H9 (cell line): ENCODE measurements around the gene ERCC4. TPM values are rescaled to one million over a fixed set of nuclear protein-coding genes. Genes with fewer than 3 reads are reported as not detected.

Source experiments
- DNase-seq: peaks from one replicate; pipeline ENCODE4 v3.0.0-alpha.2; 2017
- H2AFZ ChIP-seq: one replicate; pipeline ENCODE4 v1.6.1; 2013; ENCODE audit warnings: mild to moderate bottlenecking, low read length, control low read depth, moderate library complexity
- H2AK5ac ChIP-seq: 2 replicates; pipeline ENCODE4 v1.6.1; 2013; ENCODE audit warnings: low read length, control low read depth, mixed read lengths; ENCODE audit not compliant: insufficient read length
- H2BK120ac ChIP-seq: one replicate; pipeline ENCODE4 v1.6.1; 2013; ENCODE audit warnings: low read depth, mild to moderate bottlenecking, low read length, control low read depth, inconsistent platforms; ENCODE audit not compliant: poor library complexity, severe bottlenecking
- H2BK12ac ChIP-seq: 2 replicates; pipeline ENCODE4 v1.6.1; 2013; ENCODE audit warnings: low read length, control low read depth, mixed read lengths, low read depth; ENCODE audit not compliant: insufficient read length
- H2BK15ac ChIP-seq: 2 replicates; pipeline ENCODE4 v1.6.1; 2013; ENCODE audit warnings: low read depth, low read length, control low read depth
- H2BK20ac ChIP-seq: one replicate; pipeline ENCODE4 v1.6.1; 2013; ENCODE audit warnings: low read depth, mild to moderate bottlenecking, low read length, control low read depth, inconsistent platforms; ENCODE audit not compliant: poor library complexity, severe bottlenecking
- H2BK5ac ChIP-seq: 2 replicates; pipeline ENCODE4 v1.6.1; 2013; ENCODE audit warnings: low read length, control low read depth, mixed read lengths; ENCODE audit not compliant: insufficient read length
- H3K14ac ChIP-seq: 2 replicates; pipeline ENCODE4 v1.6.1; 2013; ENCODE audit warnings: low read length, control low read depth; ENCODE audit not compliant: insufficient read depth
- H3K18ac ChIP-seq: 2 replicates; pipeline ENCODE4 v1.6.1; 2013; ENCODE audit warnings: low read depth, mild to moderate bottlenecking, mixed read lengths, low read length, control low read depth; ENCODE audit not compliant: insufficient read length
- H3K23ac ChIP-seq: 2 replicates; pipeline ENCODE4 v1.6.1; 2013; ENCODE audit warnings: low read length, control low read depth, mixed read lengths, low read depth; ENCODE audit not compliant: insufficient read length
- H3K23me2 ChIP-seq: 2 replicates; pipeline ENCODE4 v1.6.1; 2013; ENCODE audit warnings: low read depth, mild to moderate bottlenecking, mixed read lengths, low read length, control low read depth; ENCODE audit not compliant: insufficient read length, poor library complexity, severe bottlenecking
- H3K27ac ChIP-seq: 2 replicates; pipeline ENCODE4 v1.5.1; 2013; ENCODE audit warnings: low read length, control low read depth, mixed read lengths, low read depth; ENCODE audit not compliant: insufficient read length
- H3K27me3 ChIP-seq: 2 replicates; pipeline ENCODE4 v1.6.1; 2013; ENCODE audit warnings: low read length, control low read depth, inconsistent platforms; ENCODE audit not compliant: insufficient read depth
- H3K4ac ChIP-seq: 2 replicates; pipeline ENCODE4 v1.6.1; 2013; ENCODE audit warnings: low read depth, mild to moderate bottlenecking, control low read depth, inconsistent platforms, low read length, moderate library complexity
- H3K4me1 ChIP-seq: 2 replicates; pipeline ENCODE4 v1.6.1; 2013; ENCODE audit warnings: low read length, control low read depth, inconsistent platforms; ENCODE audit not compliant: insufficient read depth
- H3K4me2 ChIP-seq: 2 replicates; pipeline ENCODE4 v1.6.1; 2013; ENCODE audit warnings: low read length, control low read depth, mixed read lengths; ENCODE audit not compliant: insufficient read length, insufficient read depth
- H3K56ac ChIP-seq: 2 replicates; pipeline ENCODE4 v1.6.1; 2013; ENCODE audit warnings: low read depth, mild to moderate bottlenecking, mixed read lengths, low read length, control low read depth; ENCODE audit not compliant: insufficient read length
- H3K79me1 ChIP-seq: 2 replicates; pipeline ENCODE4 v1.6.1; 2013; ENCODE audit warnings: low read depth, mild to moderate bottlenecking, moderate library complexity, low read length, control low read depth, inconsistent platforms; ENCODE audit not compliant: insufficient read depth, poor library complexity, severe bottlenecking
- H3K79me2 ChIP-seq: 2 replicates; pipeline ENCODE4 v1.6.1; 2013; ENCODE audit warnings: low read length, control low read depth, inconsistent platforms; ENCODE audit not compliant: insufficient read depth
- H3K9ac ChIP-seq: 2 replicates; pipeline ENCODE4 v1.6.1; 2013; ENCODE audit warnings: low read length, control low read depth, mixed read lengths; ENCODE audit not compliant: insufficient read length; ENCODE audit errors: extremely low read depth
- H3K9me3 ChIP-seq: one replicate; pipeline ENCODE4 v1.6.1; 2013; ENCODE audit warnings: low read depth, low read length, inconsistent platforms; ENCODE audit not compliant: control insufficient read depth
- H3T11ph ChIP-seq: one replicate; pipeline ENCODE4 v1.6.1; 2013; ENCODE audit warnings: mild to moderate bottlenecking, low read length, control low read depth, inconsistent platforms
- H4K20me1 ChIP-seq: one replicate; pipeline ENCODE4 v1.6.1; 2013; ENCODE audit not compliant: control insufficient read depth, insufficient read length, insufficient read depth
- H4K5ac ChIP-seq: 2 replicates; pipeline ENCODE4 v1.6.1; 2013; ENCODE audit warnings: low read depth, mild to moderate bottlenecking, mixed read lengths, low read length, control low read depth; ENCODE audit not compliant: insufficient read length
- H4K8ac ChIP-seq: replicated peaks from 2 replicates; pipeline ENCODE4 v1.6.1; 2013; ENCODE audit warnings: low read length, control low read depth, mixed read lengths, low read depth; ENCODE audit not compliant: insufficient read length
- H4K91ac ChIP-seq: 2 replicates; pipeline ENCODE4 v1.6.1; 2013; ENCODE audit warnings: low read depth, mild to moderate bottlenecking, moderate library complexity, mixed read lengths, low read length, control low read depth; ENCODE audit not compliant: insufficient read length
- H3K27ac Mint-ChIP-seq, 3 experiments: 2 replicates in 2 of 3; 3 replicates in 1 of 3; pipeline ENCODE4 v1.8.0; 2020 to 2021; ENCODE audit warnings: mixed read lengths in 3 of 3, mild to moderate bottlenecking in 1 of 3, moderate library complexity in 1 of 3
- H3K27me3 Mint-ChIP-seq: 2 replicates; pipeline ENCODE4 v1.8.0; 2021; ENCODE audit warnings: low read depth, mild to moderate bottlenecking, moderate library complexity, mixed read lengths
- H3K36me3 Mint-ChIP-seq, 3 experiments: 2 replicates in 2 of 3; 3 replicates in 1 of 3; pipeline ENCODE4 v1.8.0; 2020 to 2021; ENCODE audit warnings: low read depth in 3 of 3, mixed read lengths in 3 of 3; ENCODE audit not compliant: insufficient read depth in 1 of 3
- H3K4me1 Mint-ChIP-seq, 2 experiments: 2 replicates each; pipeline ENCODE4 v1.8.0; 2020; ENCODE audit warnings: mixed read lengths in 2 of 2
- H3K4me3 Mint-ChIP-seq, 2 experiments: 2 replicates in 1 of 2; 3 replicates in 1 of 2; pipeline ENCODE4 v1.8.0; 2020 to 2021; ENCODE audit warnings: mild to moderate bottlenecking in 2 of 2, mixed read lengths in 2 of 2, moderate library complexity in 1 of 2
- H3K9me3 Mint-ChIP-seq, 2 experiments: 2 replicates in 1 of 2; 3 replicates in 1 of 2; pipeline ENCODE4 v1.8.0; 2020; ENCODE audit warnings: mild to moderate bottlenecking in 2 of 2, mixed read lengths in 2 of 2, moderate library complexity in 1 of 2
- CTCF ChIP-seq: fragments of 200-600 bp; sonication (generic); conservative IDR thresholded peaks from 3 replicates; pipeline ENCODE4 v1.8.0; 2021; ENCODE audit warnings: antibody characterized with exemption, mild to moderate bottlenecking
- WGBS: extraction: QIAGEN DNeasy Blood & Tissue Kit; methylation state at CpG from one replicate; pipeline ENCODE4 v1.1.7; 2013; ENCODE audit warnings: missing lambda C conversion rate, low lambda C conversion rate, mixed read lengths; ENCODE audit not compliant: insufficient read length; ENCODE audit errors: extremely low coverage; 5-methylcytosine and 5-hydroxymethylcytosine counted together
- total RNA-seq: library from RNA; stranded (reverse); gene quantifications from 2 replicates; pipeline ENCODE4 v1.2.1, GENCODE V29; 2021

Gene ERCC4
- total RNA-seq, 1 experiment from 2014 or later: 15.6 TPM

- H2BK12ac ChIP-seq: no peak overlapping the region
- no peak overlapping the region for H2BK15ac ChIP-seq
- H3K27ac Mint-ChIP-seq: peak overlapping the region; percentile 25 to 63 (median 37); a peak in 5 of 7 replicates
- H4K20me1 ChIP-seq: no peaks in the 10 kb centered on the region
- H2BK5ac ChIP-seq: no peak overlapping the region
- no peak overlapping the region for H2BK20ac ChIP-seq
- H3K4me1 ChIP-seq: no peaks in the 10 kb centered on the region; the same call in 1 of the 2 replicates
- H3K4me1 Mint-ChIP-seq: peaks cover 16 to 18% of the 10 kb centered on the region in 2 experiments
- H4K8ac ChIP-seq: no peak overlapping the region
- no CpG with 5 or more reads among the region's 3 CpGs for WGBS
- H3K36me3 Mint-ChIP-seq: peaks cover 4 to 9% (median 6%) of the 10 kb centered on the region in 3 experiments; a peak in 4 of 7 replicates
- H3K9ac ChIP-seq: no peak overlapping the region
- H3K27me3 ChIP-seq: no peaks in the 10 kb centered on the region
- no peak for DNase-seq
- no peaks in the 10 kb centered on the region for H3K79me2 ChIP-seq
- no peak overlapping the region for H3K23ac ChIP-seq
- no peak overlapping the region for H2AK5ac ChIP-seq
- no peaks in the 10 kb centered on the region for H3K79me1 ChIP-seq
- no peak overlapping the region for H2AFZ ChIP-seq
- H3K27me3 Mint-ChIP-seq: no peaks in the 10 kb centered on the region
- no peak overlapping the region for H2BK120ac ChIP-seq
- no peaks in the 10 kb centered on the region for H3K23me2 ChIP-seq
- H4K5ac ChIP-seq: no peak overlapping the region
- no peaks in the 10 kb centered on the region for H3K9me3 ChIP-seq
- peak overlapping the region; percentile 48 for H3K4me2 ChIP-seq
- no peak overlapping the region for H3K4ac ChIP-seq
- no peak overlapping the region for H4K91ac ChIP-seq
- no peak overlapping the region for H3K56ac ChIP-seq
- TF ChIP-seq CTCF: no peak
- peak overlapping the region; percentile 96 to 97 for H3K4me3 Mint-ChIP-seq
- no peaks in the 10 kb centered on the region for H3K9me3 Mint-ChIP-seq
- H3K18ac ChIP-seq: no peak overlapping the region
- no peak overlapping the region for H3K14ac ChIP-seq
- no peak overlapping the region for H3T11ph ChIP-seq
- H3K27ac ChIP-seq: no peak overlapping the region
Observed at GRCh38 chr16:13919330-13919682, 648 bp upstream of the ERCC4 start.
